Measurements from ENCODE around the gene GFER.

GFER gene

GRCh38 chr16:1990351-1991134, 6.5 kb downstream of the GFER start:
- no peak for ATAC-seq
- no peak for TF ChIP-seq ZNF8 (CRISPR knock-in tag; IDR thresholded peaks at IDR 0.05)
- TF ChIP-seq ZFP30 (CRISPR knock-in tag; IDR thresholded peaks at IDR 0.05), result no peak

- no peak for TF ChIP-seq CSDC2 (CRISPR knock-in tag; IDR thresholded peaks at IDR 0.05)
- TF ChIP-seq GLIS3 (CRISPR knock-in tag; IDR thresholded peaks at IDR 0.05), result no peak
- TF ChIP-seq, protein P1, sequence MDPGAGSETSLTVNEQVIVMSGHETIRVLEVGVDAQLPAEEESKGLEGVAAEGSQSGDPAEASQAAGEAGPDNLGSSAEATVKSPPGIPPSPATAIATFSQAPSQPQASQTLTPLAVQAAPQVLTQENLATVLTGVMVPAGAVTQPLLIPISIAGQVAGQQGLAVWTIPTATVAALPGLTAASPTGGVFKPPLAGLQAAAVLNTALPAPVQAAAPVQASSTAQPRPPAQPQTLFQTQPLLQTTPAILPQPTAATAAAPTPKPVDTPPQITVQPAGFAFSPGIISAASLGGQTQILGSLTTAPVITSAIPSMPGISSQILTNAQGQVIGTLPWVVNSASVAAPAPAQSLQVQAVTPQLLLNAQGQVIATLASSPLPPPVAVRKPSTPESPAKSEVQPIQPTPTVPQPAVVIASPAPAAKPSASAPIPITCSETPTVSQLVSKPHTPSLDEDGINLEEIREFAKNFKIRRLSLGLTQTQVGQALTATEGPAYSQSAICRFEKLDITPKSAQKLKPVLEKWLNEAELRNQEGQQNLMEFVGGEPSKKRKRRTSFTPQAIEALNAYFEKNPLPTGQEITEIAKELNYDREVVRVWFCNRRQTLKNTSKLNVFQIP (CRISPR knock-in tag; IDR thresholded peaks at IDR 0.05; ENCODE audit: borderline replicate concordance, low read depth), result no peak
- no peak for TF ChIP-seq PPARA (CRISPR knock-in tag; IDR thresholded peaks at IDR 0.05; ENCODE audit: borderline replicate concordance)
- no peak for TF ChIP-seq TOX (CRISPR knock-in tag; IDR thresholded peaks at IDR 0.05; ENCODE audit: borderline replicate concordance)
- TF ChIP-seq OSR1 (CRISPR knock-in tag; IDR thresholded peaks at IDR 0.05), result no peak
- TF ChIP-seq ZFP3 (CRISPR knock-in tag; IDR thresholded peaks at IDR 0.05), result no peak
- TF ChIP-seq TSHZ2 (CRISPR knock-in tag; IDR thresholded peaks at IDR 0.05), result no peak
- TF ChIP-seq, protein P2, sequence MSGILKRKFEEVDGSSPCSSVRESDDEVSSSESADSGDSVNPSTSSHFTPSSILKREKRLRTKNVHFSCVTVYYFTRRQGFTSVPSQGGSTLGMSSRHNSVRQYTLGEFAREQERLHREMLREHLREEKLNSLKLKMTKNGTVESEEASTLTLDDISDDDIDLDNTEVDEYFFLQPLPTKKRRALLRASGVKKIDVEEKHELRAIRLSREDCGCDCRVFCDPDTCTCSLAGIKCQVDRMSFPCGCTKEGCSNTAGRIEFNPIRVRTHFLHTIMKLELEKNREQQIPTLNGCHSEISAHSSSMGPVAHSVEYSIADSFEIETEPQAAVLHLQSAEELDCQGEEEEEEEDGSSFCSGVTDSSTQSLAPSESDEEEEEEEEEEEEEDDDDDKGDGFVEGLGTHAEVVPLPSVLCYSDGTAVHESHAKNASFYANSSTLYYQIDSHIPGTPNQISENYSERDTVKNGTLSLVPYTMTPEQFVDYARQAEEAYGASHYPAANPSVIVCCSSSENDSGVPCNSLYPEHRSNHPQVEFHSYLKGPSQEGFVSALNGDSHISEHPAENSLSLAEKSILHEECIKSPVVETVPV (CRISPR knock-in tag; IDR thresholded peaks at IDR 0.05), result no peak
- no peak for TF ChIP-seq BACH2 (CRISPR knock-in tag; IDR thresholded peaks at IDR 0.05; ENCODE audit: borderline replicate concordance)
- TF ChIP-seq ARNTL (CRISPR knock-in tag; IDR thresholded peaks at IDR 0.05; ENCODE audit: borderline replicate concordance, low read depth), result no peak
- TF ChIP-seq SNAI2 (CRISPR knock-in tag; IDR thresholded peaks at IDR 0.05), result no peak
- TF ChIP-seq, protein P3, sequence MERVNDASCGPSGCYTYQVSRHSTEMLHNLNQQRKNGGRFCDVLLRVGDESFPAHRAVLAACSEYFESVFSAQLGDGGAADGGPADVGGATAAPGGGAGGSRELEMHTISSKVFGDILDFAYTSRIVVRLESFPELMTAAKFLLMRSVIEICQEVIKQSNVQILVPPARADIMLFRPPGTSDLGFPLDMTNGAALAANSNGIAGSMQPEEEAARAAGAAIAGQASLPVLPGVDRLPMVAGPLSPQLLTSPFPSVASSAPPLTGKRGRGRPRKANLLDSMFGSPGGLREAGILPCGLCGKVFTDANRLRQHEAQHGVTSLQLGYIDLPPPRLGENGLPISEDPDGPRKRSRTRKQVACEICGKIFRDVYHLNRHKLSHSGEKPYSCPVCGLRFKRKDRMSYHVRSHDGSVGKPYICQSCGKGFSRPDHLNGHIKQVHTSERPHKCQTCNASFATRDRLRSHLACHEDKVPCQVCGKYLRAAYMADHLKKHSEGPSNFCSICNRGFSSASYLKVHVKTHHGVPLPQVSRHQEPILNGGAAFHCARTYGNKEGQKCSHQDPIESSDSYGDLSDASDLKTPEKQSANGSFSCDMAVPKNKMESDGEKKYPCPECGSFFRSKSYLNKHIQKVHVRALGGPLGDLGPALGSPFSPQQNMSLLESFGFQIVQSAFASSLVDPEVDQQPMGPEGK (CRISPR knock-in tag; IDR thresholded peaks at IDR 0.05; ENCODE audit: borderline replicate concordance), result no peak
- TF ChIP-seq ZNF565 (CRISPR knock-in tag; conservative IDR thresholded peaks at IDR 0.05; ENCODE audit: low read depth), result no peak
- TF ChIP-seq, protein P4, sequence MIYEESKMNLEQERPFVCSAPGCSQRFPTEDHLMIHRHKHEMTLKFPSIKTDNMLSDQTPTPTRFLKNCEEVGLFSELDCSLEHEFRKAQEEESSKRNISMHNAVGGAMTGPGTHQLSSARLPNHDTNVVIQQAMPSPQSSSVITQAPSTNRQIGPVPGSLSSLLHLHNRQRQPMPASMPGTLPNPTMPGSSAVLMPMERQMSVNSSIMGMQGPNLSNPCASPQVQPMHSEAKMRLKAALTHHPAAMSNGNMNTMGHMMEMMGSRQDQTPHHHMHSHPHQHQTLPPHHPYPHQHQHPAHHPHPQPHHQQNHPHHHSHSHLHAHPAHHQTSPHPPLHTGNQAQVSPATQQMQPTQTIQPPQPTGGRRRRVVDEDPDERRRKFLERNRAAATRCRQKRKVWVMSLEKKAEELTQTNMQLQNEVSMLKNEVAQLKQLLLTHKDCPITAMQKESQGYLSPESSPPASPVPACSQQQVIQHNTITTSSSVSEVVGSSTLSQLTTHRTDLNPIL (CRISPR knock-in tag; IDR thresholded peaks at IDR 0.05; ENCODE audit: low read depth), result no peak
- ATAC-seq, result no peak
These were observed 7.2 kb downstream of the GFER start for GRCh38 chr16:1991135-1991551.

DNA sequence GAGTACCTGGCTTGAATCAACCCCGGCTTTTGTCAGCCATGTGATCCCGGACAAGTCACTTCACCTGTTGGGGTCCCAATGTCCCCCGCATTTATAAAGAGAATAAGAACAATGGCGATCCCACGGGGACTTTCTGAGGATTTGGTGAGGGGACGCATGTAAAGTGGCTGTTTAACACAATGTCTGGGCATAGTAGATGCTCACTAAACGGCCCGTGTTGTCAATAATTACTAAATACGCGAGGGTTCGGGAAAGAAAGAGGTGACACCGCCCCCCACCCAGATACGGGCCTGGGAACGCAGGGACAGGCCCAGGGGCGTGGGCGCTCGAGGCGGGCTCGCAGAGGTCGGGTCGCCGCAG, 7.6 kb downstream of the GFER start:
- TF ChIP-seq ZFP3 (CRISPR knock-in tag; IDR thresholded peaks at IDR 0.05) (no peak), ZNF565 (CRISPR knock-in tag; conservative IDR thresholded peaks at IDR 0.05; ENCODE audit: low read depth) (no peak), TSHZ2 (CRISPR knock-in tag; IDR thresholded peaks at IDR 0.05) (no peak)
- TF ChIP-seq, protein P2 (CRISPR knock-in tag; IDR thresholded peaks at IDR 0.05), result no peak
- no peak for ATAC-seq

Data from SK-N-SH treated with all-trans-retinoic acid at 6 μM for 48 hours (cell line).